IPS DF 4.7 (cell line): ENCODE results near the gene AXDND1.
"Not testable (repeated sequence)": the region's sequence is repeated elsewhere in the genome, so short reads cannot be mapped to it uniquely, and the experiment has no call there.

Source experiments
- DNase-seq: peaks from one replicate; pipeline ENCODE4 v3.0.0-alpha.2; 2013; ENCODE audit warnings: low spot score; ENCODE audit errors: extremely low read depth

The AXDND1 gene

DNA sequence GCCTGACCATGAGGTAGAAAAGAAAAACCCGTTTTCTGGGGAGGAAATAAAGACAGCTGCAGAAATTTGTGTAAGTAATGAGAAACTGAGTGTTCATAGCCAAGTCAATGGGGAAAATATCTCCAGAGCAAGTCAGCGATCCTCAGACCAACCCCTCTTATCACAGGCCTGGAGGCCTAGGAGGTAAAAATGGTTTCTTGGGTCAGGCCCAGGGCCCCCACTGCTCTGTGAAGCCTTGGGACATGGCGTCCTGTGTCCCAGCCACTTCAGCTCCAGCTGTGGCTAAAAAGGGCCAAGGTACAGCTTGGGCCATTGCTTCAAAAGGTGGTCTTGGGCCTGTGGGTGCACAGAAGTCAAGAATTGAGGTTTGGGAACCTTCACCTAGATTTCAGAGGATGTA, 108.9 kb downstream of the AXDND1 start:
- DNase-seq = no peak

DNA sequence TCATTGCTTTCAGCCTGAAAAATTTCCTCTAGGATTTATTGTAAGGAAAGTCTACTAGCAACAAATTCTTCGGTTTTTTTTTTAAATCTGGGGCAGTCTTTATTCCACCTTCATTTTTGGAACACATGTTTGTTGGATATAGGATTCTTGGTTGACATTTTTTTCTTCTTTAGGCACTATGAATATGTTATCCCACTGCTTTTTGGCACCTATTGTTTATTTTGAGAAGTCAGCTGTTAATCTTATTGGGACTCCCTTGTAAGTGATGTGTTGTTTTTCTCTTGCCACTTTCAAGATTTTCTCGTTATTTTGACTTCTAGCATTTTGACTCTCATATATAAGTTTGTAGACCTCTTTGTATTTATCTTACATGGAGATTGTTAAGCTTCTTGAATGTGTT, 110.7 kb downstream of the AXDND1 start:
- DNase-seq = no peak

DNA sequence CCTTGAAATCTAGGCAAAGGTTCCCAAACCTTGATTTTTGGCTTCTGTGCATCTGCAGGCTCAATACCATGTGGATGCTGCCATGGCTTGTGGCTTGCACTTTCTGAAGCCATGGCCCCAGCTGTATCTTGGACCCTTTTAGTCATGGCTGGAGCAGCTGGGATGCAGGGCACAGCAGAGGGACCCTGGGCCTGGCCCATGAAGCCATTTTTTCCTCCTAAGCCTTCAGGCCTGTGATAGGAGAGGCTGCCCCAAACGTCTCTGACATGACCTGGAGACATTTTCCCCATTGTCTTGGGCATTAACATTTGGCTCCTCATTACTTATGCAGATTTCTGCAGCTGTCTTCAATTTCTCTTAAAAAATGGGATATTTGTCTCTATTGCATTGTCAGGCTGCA, 112.6 kb downstream of the AXDND1 start:
- no peak for DNase-seq

DNA sequence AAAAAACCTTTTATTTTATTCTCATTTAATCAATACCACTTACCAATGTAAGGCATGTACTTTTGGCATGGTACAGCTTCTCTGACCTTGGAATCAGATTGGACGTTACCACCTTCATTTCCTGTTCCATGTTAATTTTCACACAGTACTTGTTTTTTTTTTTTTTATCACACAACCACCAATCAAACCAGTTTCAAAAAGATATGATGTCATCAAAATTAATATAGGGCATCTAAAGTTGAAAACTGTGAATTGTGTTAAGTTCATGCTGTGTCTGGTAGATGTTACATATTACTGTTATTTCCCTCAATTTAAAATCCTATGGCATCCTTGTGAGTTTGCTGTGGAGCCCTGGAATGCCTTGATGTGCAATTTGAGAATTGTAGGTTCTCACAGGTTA, 124.8 kb downstream of the AXDND1 start:
- DNase-seq = no peak

GRCh38 chr1:179493323-179493722, 127.6 kb downstream of the AXDND1 start:
- no peak for DNase-seq

DNA sequence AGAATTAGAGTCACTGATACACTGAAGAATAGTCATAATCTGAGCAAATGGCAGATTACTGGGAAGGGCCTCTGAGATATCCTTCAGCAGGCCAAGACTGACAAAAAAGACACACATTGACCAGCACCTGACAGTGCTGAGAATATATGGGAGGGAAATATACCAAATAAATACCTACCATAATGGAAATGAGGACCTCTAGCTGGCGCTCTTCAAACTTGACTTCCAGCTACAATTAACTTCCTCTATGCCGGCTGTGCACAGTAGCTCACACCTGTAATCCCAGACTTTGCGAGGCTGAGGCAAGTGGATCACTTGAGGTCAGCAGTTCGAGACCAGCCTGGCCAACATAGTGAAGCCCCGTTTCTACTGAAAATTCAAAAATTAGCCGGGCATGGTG, 140.4 kb downstream of the AXDND1 start:
- DNase-seq = no peak

- no peak for DNase-seq
Observed at GRCh38 chr1:179509384-179509783, 143.6 kb downstream of the AXDND1 start.

DNA sequence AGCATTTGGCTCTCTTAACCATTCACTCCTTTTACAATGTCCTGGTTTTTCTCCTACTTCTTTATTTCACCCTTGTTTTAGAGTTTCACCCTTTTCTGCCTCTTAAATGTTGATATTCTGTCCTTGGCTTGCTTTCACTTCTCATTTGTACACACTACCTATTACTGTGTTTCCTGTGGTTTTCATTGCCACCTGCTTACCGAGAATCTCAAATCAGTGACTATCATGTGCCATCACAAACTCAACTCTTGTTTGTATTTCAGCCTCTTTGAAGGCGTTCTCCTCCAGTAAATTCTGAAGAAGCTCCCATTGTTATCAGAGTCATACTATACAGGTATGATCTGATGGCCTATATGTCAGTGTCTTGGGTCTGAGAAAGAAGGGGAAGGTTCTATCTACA, 144.3 kb downstream of the AXDND1 start:
- DNase-seq = no peak

GRCh38 chr1:179516976-179517705, 151.4 kb downstream of the AXDND1 start:
- DNase-seq = no peak

GRCh38 chr1:179518544-179518943, 152.8 kb downstream of the AXDND1 start:
- DNase-seq = not testable (repeated sequence)

DNA sequence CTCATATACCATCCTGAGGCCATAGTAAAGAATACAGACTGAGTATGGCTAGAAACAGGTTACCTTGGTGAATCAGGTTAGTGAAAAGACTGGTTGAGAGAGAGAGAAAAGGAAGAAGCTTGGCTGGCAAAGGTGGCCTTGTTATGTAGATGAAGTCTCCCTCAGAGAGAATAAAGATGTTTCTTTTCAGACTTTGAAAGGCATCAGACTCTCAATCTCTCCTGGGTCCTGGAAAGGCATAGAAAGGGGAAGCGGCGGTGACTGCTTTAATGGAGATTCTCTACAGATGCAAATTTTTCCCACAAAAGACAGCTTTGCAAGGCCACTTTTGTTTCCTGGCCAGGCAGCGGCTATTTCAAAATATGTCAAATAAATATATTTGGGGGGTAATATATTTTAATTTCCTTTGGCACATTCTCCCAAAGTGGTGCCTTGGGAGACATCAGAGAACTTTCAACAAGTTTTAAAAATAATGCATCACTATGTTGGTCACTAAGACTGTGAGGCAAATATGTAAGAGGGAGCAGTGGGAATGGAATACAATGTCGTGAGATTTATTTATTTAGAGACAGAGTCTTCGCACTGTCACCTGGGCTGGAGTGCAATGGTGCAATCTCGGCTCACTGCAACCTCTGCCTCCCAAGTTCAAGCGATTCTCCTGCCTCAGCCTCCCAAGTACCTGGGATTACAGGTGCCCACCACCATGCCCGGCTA, 163.9 kb downstream of the AXDND1 start:
- DNase-seq = peak; percentile 69

- DNase-seq = no peak
Observed at GRCh38 chr1:179530352-179530751, 164.6 kb downstream of the AXDND1 start.

- DNase-seq = no peak
Observed at GRCh38 chr1:179541774-179542173, 176.0 kb downstream of the AXDND1 start.

GRCh38 chr1:179545321-179545720, 179.6 kb downstream of the AXDND1 start:
- no peak for DNase-seq

DNA sequence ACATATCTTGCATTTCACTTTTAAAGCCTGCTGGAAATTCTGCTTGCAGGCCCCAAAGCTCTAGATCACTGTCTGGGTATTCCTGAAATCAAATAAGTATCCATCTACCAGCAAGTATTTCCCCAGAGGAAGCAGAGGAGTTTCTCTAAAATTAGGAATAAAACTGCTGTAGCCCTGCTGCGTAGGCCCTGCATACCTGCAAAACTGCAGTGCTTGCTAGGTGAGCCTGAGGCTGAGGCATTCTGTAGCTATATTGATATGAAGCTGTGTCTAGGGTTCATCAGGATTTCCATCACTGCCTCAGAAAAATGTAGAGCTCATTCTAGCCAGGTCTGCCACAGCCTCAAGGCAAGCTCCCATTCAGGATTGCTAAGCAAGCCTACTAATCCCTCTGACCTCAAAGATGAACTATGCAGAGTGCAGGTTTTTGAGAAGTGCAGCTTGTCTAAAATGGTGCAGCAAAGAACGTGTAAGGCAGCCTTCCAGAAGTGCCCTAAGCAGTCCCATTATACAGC, 181.3 kb downstream of the AXDND1 start:
- DNase-seq = no peak

GRCh38 chr1:179548666-179549367, 183.0 kb downstream of the AXDND1 start:
- no peak for DNase-seq

DNA sequence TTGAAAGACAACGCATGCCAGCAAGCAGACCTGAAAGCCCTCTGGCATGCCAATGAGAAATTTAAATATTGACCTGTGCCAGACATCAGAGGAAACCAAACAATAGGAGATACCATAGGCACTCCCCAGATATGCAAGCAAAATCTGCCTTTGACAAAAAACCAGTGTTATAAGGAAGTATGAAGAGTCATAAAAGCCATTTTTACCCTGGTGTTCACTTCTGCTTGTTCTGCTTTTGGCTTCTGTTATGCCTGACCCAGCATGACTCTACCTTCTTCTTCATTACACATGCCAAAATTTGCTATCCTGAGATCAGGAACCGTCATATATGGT, 183.6 kb downstream of the AXDND1 start:
- DNase-seq = no peak

DNA sequence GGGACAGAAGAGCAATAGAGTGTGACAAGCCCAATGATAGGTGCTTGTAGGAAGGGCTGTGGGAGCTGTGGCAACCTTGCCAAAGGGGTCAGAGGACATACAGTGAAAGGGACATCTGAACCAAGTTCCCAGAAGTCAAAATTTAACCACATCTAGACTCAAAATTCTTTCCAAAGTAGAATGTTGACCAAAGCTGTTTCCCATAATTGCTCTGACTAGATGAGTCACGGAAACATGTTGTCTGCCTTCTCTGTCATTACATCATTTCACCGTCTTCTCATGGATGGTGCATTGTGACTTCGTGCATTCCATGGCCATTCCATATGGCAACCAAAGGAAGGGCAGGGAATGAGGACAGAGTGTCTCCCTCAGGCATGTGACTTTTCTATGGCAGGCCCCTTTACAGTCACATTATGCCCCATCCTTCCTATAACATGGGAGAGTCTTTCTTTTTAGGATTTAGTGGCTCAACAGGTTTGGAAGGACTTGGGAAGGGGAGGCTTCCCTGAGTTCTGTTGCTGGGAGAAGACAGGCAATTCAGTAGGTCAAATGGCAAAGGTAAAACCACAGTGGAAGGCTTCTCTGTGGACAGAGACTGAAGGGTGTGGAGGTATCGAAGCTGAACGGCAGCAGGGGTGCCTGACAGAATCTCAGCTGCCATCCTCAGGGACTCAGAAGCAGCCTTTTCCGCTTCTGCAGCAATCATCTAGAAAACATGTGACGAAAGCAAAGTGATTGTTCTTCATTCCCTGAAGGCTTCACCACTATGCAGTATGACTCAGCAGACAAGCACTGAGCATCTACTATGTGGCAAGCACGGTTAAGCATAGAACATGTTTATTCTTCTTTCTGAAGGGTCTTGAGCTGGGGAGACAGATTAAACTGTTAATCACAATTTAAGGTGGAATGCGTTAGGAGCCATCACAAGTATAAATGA, 185.2 kb downstream of the AXDND1 start:
- DNase-seq = no peak

GRCh38 chr1:179554427-179554826, 188.7 kb downstream of the AXDND1 start:
- no peak for DNase-seq

DNA sequence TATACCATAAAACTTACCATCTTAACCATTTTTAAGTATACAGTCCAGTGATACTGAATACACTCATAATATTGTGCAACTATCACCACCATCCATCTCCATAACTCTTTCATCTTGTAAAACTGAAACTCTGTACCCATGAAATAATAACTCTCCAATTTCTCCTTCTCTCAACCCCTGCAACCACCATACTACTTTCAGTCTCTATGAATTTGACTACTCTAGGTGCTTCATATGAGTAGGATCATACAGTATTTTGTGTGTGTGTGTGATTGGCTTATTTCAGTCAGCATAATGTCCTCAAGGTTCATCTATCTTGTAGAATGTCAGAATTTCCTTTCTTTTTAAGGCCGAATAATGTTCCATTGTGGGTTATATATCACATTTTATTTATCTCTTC, 192.3 kb downstream of the AXDND1 start:
- no peak for DNase-seq
